Neural progenitor cell (in vitro differentiated cells): ENCODE data around the gene BMP7. TPM values are rescaled to one million over a fixed set of nuclear protein-coding genes. Genes with fewer than 3 reads are reported as not detected.
"Not testable (repeated sequence)": the region's sequence is repeated elsewhere in the genome, so short reads cannot be mapped to it uniquely, and the experiment has no call there.

Experiments
- DNase-seq: peaks from one replicate; pipeline ENCODE4 v3.0.0-alpha.2; 2016; ENCODE audit warnings: low spot score
- H2AFZ ChIP-seq: fragments of 200-600 bp; sonication (generic); replicated peaks from 2 replicates; pipeline ENCODE4 v1.6.1; 2016; ENCODE audit warnings: antibody characterized with exemption
- H3F3A ChIP-seq: fragments of 200-600 bp; sonication (generic); 2 replicates; pipeline ENCODE4 v1.6.1; 2016; ENCODE audit warnings: antibody characterized with exemption, low read depth
- H3K27ac ChIP-seq: fragments of 200-600 bp; sonication (generic); 2 replicates; pipeline ENCODE4 v1.5.1; 2016; ENCODE audit warnings: mild to moderate bottlenecking
- H3K27me3 ChIP-seq: fragments of 200-600 bp; sonication (generic); 2 replicates; pipeline ENCODE4 v1.6.1; 2016; ENCODE audit warnings: mild to moderate bottlenecking, moderate library complexity
- H3K36me3 ChIP-seq: fragments of 200-600 bp; sonication (generic); 2 replicates; pipeline ENCODE4 v1.5.1; 2016
- H3K4me1 ChIP-seq: fragments of 200-600 bp; sonication (generic); 2 replicates; pipeline ENCODE4 v1.6.1; 2016; ENCODE audit warnings: mixed run types
- H3K4me2 ChIP-seq: fragments of 200-600 bp; sonication (generic); 2 replicates; pipeline ENCODE4 v1.6.1; 2016
- H3K4me3 ChIP-seq: fragments of 200-600 bp; sonication (generic); 2 replicates; pipeline ENCODE4 v1.5.1; 2016
- H3K79me2 ChIP-seq: fragments of 200-600 bp; sonication (generic); 2 replicates; pipeline ENCODE4 v1.6.1; 2016; ENCODE audit warnings: low read depth
- H3K9ac ChIP-seq: fragments of 200-600 bp; sonication (generic); 2 replicates; pipeline ENCODE4 v1.6.1; 2016
- H3K9me3 ChIP-seq: fragments of 200-600 bp; sonication (generic); 2 replicates; pipeline ENCODE4 v1.5.1; 2016; ENCODE audit warnings: low read depth
- H4K20me1 ChIP-seq: fragments of 200-600 bp; sonication (generic); 2 replicates; pipeline ENCODE4 v1.6.1; 2016; ENCODE audit warnings: low read depth
- H3K27ac Mint-ChIP-seq: 3 replicates; pipeline ENCODE4 v1.8.0; 2021; ENCODE audit warnings: mixed read lengths
- H3K27me3 Mint-ChIP-seq: 2 replicates; pipeline ENCODE4 v1.8.0; 2022; ENCODE audit warnings: low read depth, mild to moderate bottlenecking, inconsistent platforms, moderate library complexity, mixed read lengths; ENCODE audit not compliant: insufficient read depth
- H3K36me3 Mint-ChIP-seq: 3 replicates; pipeline ENCODE4 v1.8.0; 2021; ENCODE audit warnings: mixed read lengths
- H3K4me1 Mint-ChIP-seq: 3 replicates; pipeline ENCODE4 v1.8.0; 2021; ENCODE audit warnings: mixed read lengths
- H3K4me3 Mint-ChIP-seq: 3 replicates; pipeline ENCODE4 v1.8.0; 2021; ENCODE audit warnings: mild to moderate bottlenecking, moderate library complexity, mixed read lengths
- H3K9me3 Mint-ChIP-seq: 3 replicates; pipeline ENCODE4 v1.8.0; 2020; ENCODE audit warnings: mixed read lengths
- EZH2 ChIP-seq: fragments of 200-600 bp; sonication (generic); IDR thresholded peaks from 2 replicates; pipeline ENCODE4 v1.6.1; 2017; ENCODE audit warnings: antibody characterized with exemption, mild to moderate bottlenecking, moderate library complexity
- EZH2phosphoT487 ChIP-seq: fragments of 200-600 bp; sonication (generic); IDR thresholded peaks from 2 replicates; pipeline ENCODE4 v1.6.1; 2017; ENCODE audit warnings: antibody characterized with exemption
- total RNA-seq: library from RNA; depleted of rRNA; stranded (reverse); fragments of >200 nt; gene quantifications from 2 replicates; pipeline ENCODE4 v1.2.3, GENCODE V29; 2015; ENCODE audit warnings: low replicate concordance
- TF ChIP-seq, protein P1 (sequence below): fragments of 200-600 bp; sonication (generic); IDR thresholded peaks from 2 replicates; pipeline ENCODE4 v1.5.1; 2017; ENCODE audit warnings: antibody characterized with exemption, mild to moderate bottlenecking

BMP7 gene
- total RNA-seq, 1 donor from 2014 or later = 11.2 TPM

DNA sequence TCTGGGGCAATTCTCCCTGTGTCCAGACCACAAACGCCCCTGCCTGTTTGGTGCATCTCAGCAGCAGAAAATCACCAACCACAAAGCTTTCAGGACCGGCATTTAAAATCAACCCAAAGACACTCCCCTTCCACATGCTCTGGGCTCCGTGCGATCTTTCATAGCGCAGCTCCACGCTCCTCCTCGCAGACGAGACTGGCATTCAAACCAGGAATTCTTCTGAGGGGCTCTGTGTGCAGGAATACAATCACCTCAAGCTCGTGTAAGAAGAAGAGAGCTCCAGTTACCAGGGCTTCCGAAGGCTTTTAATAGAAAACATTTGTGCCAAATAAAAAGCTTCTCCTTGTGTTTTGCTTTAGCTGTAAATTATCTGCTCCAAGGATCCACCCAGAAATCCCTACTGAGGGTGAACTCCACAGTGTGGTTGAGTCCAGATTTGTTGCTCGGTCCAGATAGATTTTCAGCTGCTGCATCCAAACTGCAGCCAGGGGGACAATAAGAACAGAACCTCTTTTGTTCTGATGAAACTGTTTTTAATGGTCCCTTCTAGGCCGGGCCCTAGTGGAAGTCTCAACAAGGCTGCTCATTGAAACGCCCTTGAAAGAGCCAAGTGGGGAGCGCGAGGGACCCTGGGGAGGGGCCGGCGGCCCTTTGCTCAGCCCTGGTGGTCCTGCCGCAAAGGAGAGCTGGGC is 16.4 kb upstream of the BMP7 start:
- H3K36me3 ChIP-seq = no peaks in the 10 kb centered on the region
- H3F3A ChIP-seq = peaks cover 38% of the 10 kb centered on the region
- Mint-ChIP-seq H3K27me3 (peaks cover 22% of the 10 kb centered on the region), H3K9me3 (no peaks in the 10 kb centered on the region), H3K36me3 (no peaks in the 10 kb centered on the region), H3K4me3 (peak overlapping the region; percentile 79), H3K4me1 (peaks cover 86% of the 10 kb centered on the region), H3K27ac (peak overlapping the region; percentile 99)
- no peak overlapping the region for H3K9ac ChIP-seq
- H3K79me2 ChIP-seq = no peaks in the 10 kb centered on the region
- H3K27me3 ChIP-seq = no peaks in the 10 kb centered on the region
- peak; percentile 66 for DNase-seq
- no peaks in the 10 kb centered on the region for H4K20me1 ChIP-seq
- H3K4me3 ChIP-seq = no peak overlapping the region
- peaks cover 58% of the 10 kb centered on the region for H3K4me1 ChIP-seq
- TF ChIP-seq EZH2phosphoT487 = no peak
- TF ChIP-seq EZH2 = no peak
- TF ChIP-seq, protein P1, sequence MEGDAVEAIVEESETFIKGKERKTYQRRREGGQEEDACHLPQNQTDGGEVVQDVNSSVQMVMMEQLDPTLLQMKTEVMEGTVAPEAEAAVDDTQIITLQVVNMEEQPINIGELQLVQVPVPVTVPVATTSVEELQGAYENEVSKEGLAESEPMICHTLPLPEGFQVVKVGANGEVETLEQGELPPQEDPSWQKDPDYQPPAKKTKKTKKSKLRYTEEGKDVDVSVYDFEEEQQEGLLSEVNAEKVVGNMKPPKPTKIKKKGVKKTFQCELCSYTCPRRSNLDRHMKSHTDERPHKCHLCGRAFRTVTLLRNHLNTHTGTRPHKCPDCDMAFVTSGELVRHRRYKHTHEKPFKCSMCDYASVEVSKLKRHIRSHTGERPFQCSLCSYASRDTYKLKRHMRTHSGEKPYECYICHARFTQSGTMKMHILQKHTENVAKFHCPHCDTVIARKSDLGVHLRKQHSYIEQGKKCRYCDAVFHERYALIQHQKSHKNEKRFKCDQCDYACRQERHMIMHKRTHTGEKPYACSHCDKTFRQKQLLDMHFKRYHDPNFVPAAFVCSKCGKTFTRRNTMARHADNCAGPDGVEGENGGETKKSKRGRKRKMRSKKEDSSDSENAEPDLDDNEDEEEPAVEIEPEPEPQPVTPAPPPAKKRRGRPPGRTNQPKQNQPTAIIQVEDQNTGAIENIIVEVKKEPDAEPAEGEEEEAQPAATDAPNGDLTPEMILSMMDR = peak; percentile 17
- H3K9me3 ChIP-seq = no peaks in the 10 kb centered on the region
- peak overlapping the region; percentile 46 for H3K4me2 ChIP-seq
- H3K27ac ChIP-seq = peak overlapping the region; percentile 39
- H2AFZ ChIP-seq = peak overlapping the region; percentile 60

DNA sequence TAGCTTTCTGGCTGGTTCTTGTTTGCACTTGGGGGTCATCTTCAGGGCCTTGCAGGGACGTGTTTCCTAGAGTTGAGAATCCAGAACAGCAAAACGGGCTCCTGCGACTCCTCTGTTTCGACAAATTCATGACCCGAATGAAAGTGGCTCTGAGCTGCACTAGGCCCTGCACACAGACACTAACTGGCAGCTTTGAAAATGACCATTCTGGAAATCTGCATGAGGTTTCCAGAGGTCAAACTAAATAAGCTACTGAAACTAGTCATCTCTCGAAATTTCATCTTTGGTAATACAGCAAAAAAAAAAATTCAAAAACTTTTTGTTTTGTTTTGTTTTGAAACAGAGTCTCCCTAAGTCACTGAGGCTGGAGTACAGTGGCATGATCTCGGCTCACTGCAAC is 15.5 kb upstream of the BMP7 start:
- TF ChIP-seq, protein P1 = no peak
- TF ChIP-seq EZH2 (no peak), EZH2phosphoT487 (no peak)
- H3K27me3 Mint-ChIP-seq = peaks cover 24% of the 10 kb centered on the region
- Histone ChIP-seq H3K27ac (no peak overlapping the region), H4K20me1 (no peaks in the 10 kb centered on the region), H2AFZ (no peak overlapping the region), H3K4me2 (no peak overlapping the region), H3K4me3 (no peak overlapping the region), H3F3A (peaks cover 29% of the 10 kb centered on the region), H3K27me3 (no peaks in the 10 kb centered on the region), H3K9ac (no peak overlapping the region), H3K9me3 (no peaks in the 10 kb centered on the region), H3K79me2 (no peaks in the 10 kb centered on the region), H3K4me1 (peaks cover 49% of the 10 kb centered on the region), H3K36me3 (no peaks in the 10 kb centered on the region)
- no peak for DNase-seq
- H3K4me1 Mint-ChIP-seq = peaks cover 84% of the 10 kb centered on the region
- peak overlapping the region; percentile 15 for H3K4me3 Mint-ChIP-seq
- no peaks in the 10 kb centered on the region for H3K9me3 Mint-ChIP-seq
- H3K36me3 Mint-ChIP-seq = no peaks in the 10 kb centered on the region
- H3K27ac Mint-ChIP-seq = peak overlapping the region; percentile 57

DNA sequence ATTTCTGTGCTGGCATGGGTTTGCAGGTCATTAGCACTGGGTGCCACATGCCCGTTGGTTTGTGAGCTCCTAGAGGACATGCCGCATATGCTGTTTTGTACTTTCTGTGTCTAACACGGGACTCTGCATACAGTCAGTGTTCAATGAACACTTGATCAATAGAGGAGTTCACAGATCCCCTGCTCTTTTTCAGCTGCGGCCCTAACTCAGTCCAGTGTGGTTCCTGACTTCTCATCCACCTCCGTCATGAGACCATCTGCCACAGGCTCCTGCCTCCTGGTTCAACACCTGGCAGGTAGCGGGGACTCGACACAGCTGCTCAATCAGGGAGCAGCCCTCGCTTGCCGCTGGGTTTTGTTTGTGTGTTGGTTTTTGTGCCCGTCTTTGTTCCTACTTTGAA is 13.8 kb upstream of the BMP7 start:
- no peak overlapping the region for H2AFZ ChIP-seq
- H3K4me1 Mint-ChIP-seq = peaks cover 77% of the 10 kb centered on the region
- H3K4me2 ChIP-seq = peak overlapping the region; percentile 4
- peak overlapping the region; percentile 70 for H3K27ac Mint-ChIP-seq
- H3K9me3 ChIP-seq = no peaks in the 10 kb centered on the region
- H3K4me1 ChIP-seq = peaks cover 41% of the 10 kb centered on the region
- H3K27ac ChIP-seq = no peak overlapping the region
- no peaks in the 10 kb centered on the region for H3K36me3 ChIP-seq
- H3K79me2 ChIP-seq = no peaks in the 10 kb centered on the region
- H3K27me3 ChIP-seq = no peaks in the 10 kb centered on the region
- H3K4me3 Mint-ChIP-seq = no peak overlapping the region
- peaks cover 21% of the 10 kb centered on the region for H3K27me3 Mint-ChIP-seq
- H3K9me3 Mint-ChIP-seq = no peaks in the 10 kb centered on the region
- TF ChIP-seq EZH2phosphoT487 = no peak
- TF ChIP-seq, protein P1 = no peak
- TF ChIP-seq EZH2 = no peak
- no peak overlapping the region for H3K9ac ChIP-seq
- peaks cover 24% of the 10 kb centered on the region for H3F3A ChIP-seq
- H3K4me3 ChIP-seq = no peak overlapping the region
- H4K20me1 ChIP-seq = no peaks in the 10 kb centered on the region
- peak; percentile 50 for DNase-seq
- no peaks in the 10 kb centered on the region for H3K36me3 Mint-ChIP-seq

DNA sequence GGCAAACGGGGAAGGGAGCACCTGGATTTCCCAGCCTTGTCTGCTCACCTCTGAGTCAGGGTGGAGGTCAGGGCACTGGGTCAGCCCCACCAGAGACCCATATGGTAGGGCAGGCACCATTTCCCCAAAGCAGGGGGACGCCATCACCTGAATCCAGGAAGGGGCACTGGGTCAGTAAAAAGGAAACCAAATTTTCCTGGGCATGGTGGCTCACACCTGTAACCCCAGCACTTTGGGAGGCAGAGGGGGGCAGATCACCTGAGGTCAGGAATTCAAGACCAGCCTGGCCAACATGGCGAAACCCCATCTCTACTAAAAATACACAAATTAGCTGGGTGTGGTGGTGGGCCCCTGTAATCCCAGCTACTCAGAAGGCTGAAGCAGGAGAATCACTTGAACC is 13.1 kb upstream of the BMP7 start:
- H3F3A ChIP-seq = peaks cover 24% of the 10 kb centered on the region
- not testable (repeated sequence) for H3K4me3 Mint-ChIP-seq, H3K9me3 Mint-ChIP-seq, H3K36me3 Mint-ChIP-seq, H3K9me3 ChIP-seq, H3K27ac ChIP-seq, H3K36me3 ChIP-seq, H3K79me2 ChIP-seq, DNase-seq, H3K27me3 ChIP-seq, H3K4me2 ChIP-seq, H3K9ac ChIP-seq, H3K4me3 ChIP-seq, H4K20me1 ChIP-seq, H2AFZ ChIP-seq
- peaks cover 36% of the 10 kb centered on the region for H3K4me1 ChIP-seq
- peak overlapping the region; percentile 62 for H3K27ac Mint-ChIP-seq
- H3K4me1 Mint-ChIP-seq = peaks cover 77% of the 10 kb centered on the region
- H3K27me3 Mint-ChIP-seq = peaks cover 21% of the 10 kb centered on the region
